OCI-LY1 (cell line): ENCODE data around the gene CRTC3.

ENCODE experiments used
- H2AFZ ChIP-seq: fragments of 200-600 bp; sonication (generic), shearing (Covaris generic); 2 replicates; pipeline ENCODE4 v1.6.0; 2014; ENCODE audit warnings: antibody characterized with exemption, mild to moderate bottlenecking, low read length
- H3F3A ChIP-seq: fragments of 200-600 bp; sonication (generic), shearing (Covaris generic); 2 replicates; pipeline ENCODE4 v1.6.0; 2014; ENCODE audit warnings: mild to moderate bottlenecking, antibody characterized with exemption, low read length, moderate library complexity; ENCODE audit not compliant: insufficient read depth
- H3K27ac ChIP-seq: fragments of 200-600 bp; sonication (generic); 2 replicates; pipeline ENCODE4 v1.5.1; 2014; ENCODE audit warnings: low read length, mixed run types, mild to moderate bottlenecking, low read depth; ENCODE audit not compliant: poor library complexity, severe bottlenecking
- H3K27me3 ChIP-seq: fragments of 200-600 bp; sonication (generic); 2 replicates; pipeline ENCODE4 v1.6.0; 2014; ENCODE audit warnings: antibody characterized with exemption, mild to moderate bottlenecking, low read length, moderate library complexity; ENCODE audit not compliant: insufficient read depth
- H3K36me3 ChIP-seq: fragments of 200-600 bp; sonication (generic); 2 replicates; pipeline ENCODE4 v1.6.1; 2014; ENCODE audit warnings: mild to moderate bottlenecking, antibody characterized with exemption, low read length, moderate library complexity, mixed read lengths; ENCODE audit not compliant: insufficient read depth
- H3K4me1 ChIP-seq: fragments of 200-600 bp; sonication (generic); 2 replicates; pipeline ENCODE4 v1.5.1; 2014; ENCODE audit warnings: mild to moderate bottlenecking, low read length, moderate library complexity; ENCODE audit not compliant: insufficient read depth, severe bottlenecking
- H3K4me2 ChIP-seq: fragments of 200-600 bp; sonication (generic), shearing (Covaris generic); 2 replicates; pipeline ENCODE4 v1.6.1; 2014; ENCODE audit warnings: low read length
- H3K4me3 ChIP-seq: fragments of 200-600 bp; sonication (generic); 2 replicates; pipeline ENCODE4 v1.5.1; 2014; ENCODE audit warnings: low read length, low read depth, mild to moderate bottlenecking, mixed read lengths; ENCODE audit not compliant: poor library complexity, severe bottlenecking
- H3K79me2 ChIP-seq: fragments of 200-600 bp; shearing (Covaris generic); 2 replicates; pipeline ENCODE4 v1.6.1; 2016; ENCODE audit warnings: mixed run types, low read length, mixed read lengths; ENCODE audit not compliant: insufficient read depth
- H3K9ac ChIP-seq: fragments of 200-600 bp; sonication (generic), shearing (Covaris generic); 2 replicates; pipeline ENCODE4 v1.6.1; 2014; ENCODE audit warnings: mild to moderate bottlenecking, low read length, mixed read lengths
- H3K9me2 ChIP-seq: fragments of 200-600 bp; sonication (generic), shearing (Covaris generic); 2 replicates; pipeline ENCODE4 v1.6.1; 2014; ENCODE audit warnings: low read depth, mild to moderate bottlenecking, low read length, mixed read lengths
- H3K9me3 ChIP-seq: fragments of 200-600 bp; shearing (Covaris generic); 2 replicates; pipeline ENCODE4 v1.6.1; 2014; ENCODE audit warnings: low read length, mixed read lengths
- H4K20me1 ChIP-seq: fragments of 200-600 bp; sonication (generic), shearing (Covaris generic); 2 replicates; pipeline ENCODE4 v1.6.0; 2016; ENCODE audit warnings: mild to moderate bottlenecking, low read length; ENCODE audit not compliant: insufficient read depth
- CTCF ChIP-seq: fragments of 200-600 bp; sonication (generic), shearing (Covaris generic); IDR thresholded peaks from 2 replicates; pipeline ENCODE4 v1.5.1; 2017; ENCODE audit warnings: mild to moderate bottlenecking, antibody characterized with exemption, low read length, moderate library complexity, mixed read lengths
- EZH2 ChIP-seq: fragments of 200-600 bp; sonication (generic), shearing (Covaris generic); IDR thresholded peaks from 2 replicates; pipeline ENCODE4 v1.8.0; 2017; ENCODE audit warnings: borderline replicate concordance, mixed run types, mild to moderate bottlenecking, antibody characterized with exemption, low read length, moderate library complexity, mixed read lengths

The CRTC3 gene

GRCh38 chr15:90664650-90665287 is 135.0 kb downstream of the CRTC3 start:
- H4K20me1 ChIP-seq: no peaks in the 10 kb centered on the region
- H3K79me2 ChIP-seq: no peaks in the 10 kb centered on the region
- peak overlapping the region; percentile 59 for H3K4me3 ChIP-seq
- H3K27me3 ChIP-seq: peaks cover 17% of the 10 kb centered on the region; the same call in 1 of the 2 replicates
- peak overlapping the region; percentile 67 for H3K4me2 ChIP-seq
- no peaks in the 10 kb centered on the region for H3F3A ChIP-seq
- peaks cover 5% of the 10 kb centered on the region for H3K9me3 ChIP-seq
- H3K27ac ChIP-seq: peak overlapping the region; percentile 19
- no peaks in the 10 kb centered on the region; the same call in 1 of the 2 replicates for H3K36me3 ChIP-seq
- peaks cover 40% of the 10 kb centered on the region for H3K4me1 ChIP-seq
- no peak overlapping the region for H2AFZ ChIP-seq
- peak overlapping the region; percentile 41 for H3K9ac ChIP-seq
- TF ChIP-seq CTCF: no peak
- TF ChIP-seq EZH2: no peak
- H3K9me2 ChIP-seq: no peaks in the 10 kb centered on the region

DNA sequence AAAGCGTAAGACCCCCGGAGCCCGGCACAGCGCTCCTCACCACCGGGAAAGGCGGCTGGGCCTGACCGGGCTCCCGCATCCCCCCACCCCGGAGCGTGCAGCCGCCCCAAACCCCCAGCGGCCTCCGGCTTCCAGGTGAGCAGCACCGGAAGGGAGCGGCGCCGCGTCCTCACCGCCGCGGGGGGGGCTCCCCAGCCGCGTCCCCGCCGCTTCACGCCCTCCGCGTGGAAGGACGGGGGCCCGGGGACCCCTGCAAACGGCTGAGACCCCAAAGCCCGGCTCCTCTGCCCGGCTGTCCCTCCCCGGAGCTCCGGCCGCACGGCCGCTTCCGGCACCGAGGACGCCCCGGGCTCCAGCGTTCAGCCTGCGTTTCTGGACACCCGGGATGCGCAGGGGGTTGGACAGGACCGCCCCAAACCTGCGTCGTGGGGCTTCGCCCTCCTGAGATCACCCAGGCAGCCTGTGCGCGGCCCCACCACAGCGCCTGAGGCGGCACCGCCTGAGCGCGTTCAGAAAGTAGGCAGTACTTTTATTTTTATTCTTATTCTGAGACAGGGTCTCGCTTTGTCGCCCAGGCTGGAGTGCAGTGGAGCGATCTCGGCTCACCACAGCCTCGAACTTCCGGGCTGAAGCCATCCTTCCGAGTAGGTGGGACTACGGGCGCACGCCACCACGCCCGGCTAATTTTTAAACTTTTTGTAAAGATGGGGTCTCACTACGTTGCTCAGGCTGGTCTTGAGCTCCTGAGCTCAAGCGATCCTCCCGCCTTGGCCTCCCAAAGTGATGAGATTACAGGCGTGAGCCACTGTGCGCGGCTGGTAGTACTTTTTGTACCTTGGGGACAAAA is 135.8 kb downstream of the CRTC3 start:
- no peaks in the 10 kb centered on the region for H3F3A ChIP-seq
- H3K36me3 ChIP-seq: no peaks in the 10 kb centered on the region; the same call in 1 of the 2 replicates
- peak overlapping the region; percentile 67 for H3K4me2 ChIP-seq
- TF ChIP-seq CTCF: no peak
- no peak for TF ChIP-seq EZH2
- peaks cover 17% of the 10 kb centered on the region; the same call in 1 of the 2 replicates for H3K27me3 ChIP-seq
- no peaks in the 10 kb centered on the region for H3K79me2 ChIP-seq
- peaks cover 32% of the 10 kb centered on the region for H3K4me1 ChIP-seq
- H3K4me3 ChIP-seq: peak overlapping the region; percentile 59
- H3K9ac ChIP-seq: peak overlapping the region; percentile 41
- H3K9me3 ChIP-seq: peaks cover 5% of the 10 kb centered on the region
- no peak overlapping the region for H2AFZ ChIP-seq
- no peaks in the 10 kb centered on the region for H4K20me1 ChIP-seq
- H3K9me2 ChIP-seq: no peaks in the 10 kb centered on the region
- H3K27ac ChIP-seq: no peak overlapping the region

- H3K9ac ChIP-seq: no peak overlapping the region
Observed at GRCh38 chr15:90666135-90666909, 136.6 kb downstream of the CRTC3 start.

More at GRCh38 chr15:90666135-90666909, 136.6 kb downstream of the CRTC3 start:
- H3K9me3 ChIP-seq: peaks cover 5% of the 10 kb centered on the region
- no peaks in the 10 kb centered on the region for H3F3A ChIP-seq
- no peak for TF ChIP-seq CTCF
- TF ChIP-seq EZH2: no peak
- H3K4me2 ChIP-seq: peak overlapping the region; percentile 67; the same call in 1 of the 2 replicates
- H3K9me2 ChIP-seq: no peaks in the 10 kb centered on the region
- no peak overlapping the region for H3K27ac ChIP-seq
- H3K4me3 ChIP-seq: peak overlapping the region; percentile 59
- H2AFZ ChIP-seq: no peak overlapping the region
- H4K20me1 ChIP-seq: no peaks in the 10 kb centered on the region
- H3K27me3 ChIP-seq: peaks cover 17% of the 10 kb centered on the region; the same call in 1 of the 2 replicates
- no peaks in the 10 kb centered on the region for H3K79me2 ChIP-seq
- H3K36me3 ChIP-seq: no peaks in the 10 kb centered on the region; the same call in 1 of the 2 replicates
- H3K4me1 ChIP-seq: peaks cover 24% of the 10 kb centered on the region
